Activated CD4-positive, CD25-positive, alpha-beta regulatory T cell (primary cell): Measurements from ENCODE around the gene MKX.
A peak's percentile ranks its signal among the peaks of the same experiment; 100 is the strongest.

ENCODE experiments used
- DNase-seq, 4 experiments: peaks; one replicate each; lab custom pipeline; 2025; lab: John Stamatoyannopoulos, UW

Gene MKX

DNA sequence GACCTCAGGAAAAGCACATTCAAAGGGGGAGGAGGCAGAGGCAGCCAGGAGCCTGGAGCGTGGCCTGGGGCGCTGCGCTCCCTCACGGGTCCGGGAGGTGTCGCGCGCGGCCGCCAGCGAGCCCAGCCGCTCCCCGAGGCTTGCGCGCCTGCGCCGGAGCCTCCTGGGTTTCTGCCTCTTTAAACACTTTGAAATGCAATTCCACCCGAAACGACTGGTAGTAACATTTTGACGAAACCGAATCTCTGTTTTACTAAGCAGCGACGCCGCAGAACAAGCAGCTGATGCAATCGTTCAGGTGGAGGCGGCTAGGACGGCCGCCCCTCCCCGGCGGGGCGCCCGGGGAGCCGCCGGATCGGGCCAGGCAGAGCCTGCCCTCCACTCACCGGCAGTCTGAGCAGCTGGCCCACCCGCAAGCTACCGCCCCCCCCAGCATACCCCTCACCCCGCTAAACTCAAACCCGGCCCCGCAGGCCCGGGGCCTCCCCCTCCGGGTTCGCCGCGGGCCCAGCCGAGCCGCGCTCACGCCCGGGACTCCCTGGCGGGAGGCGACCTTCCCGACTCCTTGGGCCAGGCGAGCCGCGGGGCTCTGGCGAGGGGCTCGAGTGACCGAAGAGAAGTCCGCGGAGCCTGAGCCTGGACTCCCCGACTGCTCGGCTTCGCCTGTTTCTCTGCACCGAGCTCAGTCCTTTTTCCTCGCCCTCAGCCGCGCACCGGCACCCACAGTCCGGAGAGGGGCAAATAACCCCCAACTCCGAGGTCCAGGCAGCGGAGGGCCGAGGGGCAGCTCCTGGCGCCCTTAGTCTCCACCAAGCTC, 3.2 kb downstream of the MKX start:
- peak; percentile 32 to 67 (median 56) for DNase-seq

DNA sequence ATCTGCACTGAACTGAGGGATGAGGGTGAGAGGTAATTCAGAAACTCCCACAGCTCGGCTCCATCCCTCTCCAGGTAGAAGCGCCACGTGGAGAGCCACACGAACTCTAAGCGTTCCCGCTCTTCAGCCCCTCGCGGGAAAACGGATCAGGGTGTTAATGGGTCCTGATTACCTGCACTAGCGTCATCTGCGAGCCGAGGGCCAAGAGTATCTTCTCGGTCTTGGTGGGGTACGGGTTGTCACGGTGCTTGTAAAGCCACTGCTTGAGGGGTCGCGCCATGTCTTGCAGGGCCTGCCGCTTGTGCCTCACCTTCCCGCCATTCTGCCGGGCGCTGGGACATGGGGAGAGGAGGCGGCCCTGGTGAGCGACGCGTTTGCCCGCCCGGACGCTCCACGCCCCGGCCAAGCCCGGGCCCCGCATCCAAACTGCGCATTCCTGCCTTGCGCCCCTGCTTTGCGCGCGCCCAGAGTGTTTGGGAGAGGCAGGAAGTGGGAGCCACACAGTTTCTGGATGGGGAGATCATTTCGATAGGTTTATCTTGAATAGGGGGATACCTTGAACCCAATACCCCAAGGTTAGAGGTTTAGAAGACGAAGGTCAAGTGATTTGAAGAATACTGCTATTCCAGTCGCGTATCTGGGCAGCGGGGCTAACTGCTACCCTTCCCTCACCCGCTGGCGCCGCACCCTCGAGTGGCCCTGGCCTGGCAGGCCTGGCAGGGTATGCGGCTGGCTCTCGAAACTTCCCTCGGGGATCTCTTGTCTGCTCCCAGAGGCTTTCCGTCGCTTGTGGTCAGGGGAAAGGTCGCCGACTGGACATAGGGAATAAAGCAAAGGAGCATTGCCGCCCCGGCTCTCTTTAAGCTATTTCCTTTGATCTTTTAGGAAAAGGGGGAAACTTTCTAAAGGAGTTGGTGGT, 4.2 kb downstream of the MKX start:
- no peak for DNase-seq

DNA sequence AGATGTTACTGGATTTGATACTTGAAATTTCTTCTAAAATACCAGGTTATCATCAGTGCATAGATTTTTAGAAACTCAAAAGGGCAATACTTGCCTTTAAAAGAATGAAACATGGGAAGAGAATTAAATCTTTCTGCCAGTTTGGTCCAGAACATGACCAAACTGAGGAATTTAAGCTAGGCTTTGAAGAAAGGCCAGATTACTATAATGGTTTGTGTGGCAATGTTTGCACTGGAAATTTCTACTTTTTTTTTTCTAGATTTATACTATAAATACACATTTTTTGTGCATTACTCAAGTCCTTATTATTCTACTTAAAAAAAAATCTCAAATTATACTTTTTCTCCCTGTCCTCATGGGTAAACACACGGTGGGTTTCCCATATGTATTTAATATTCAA, 9.2 kb downstream of the MKX start:
- no peak for DNase-seq

DNA sequence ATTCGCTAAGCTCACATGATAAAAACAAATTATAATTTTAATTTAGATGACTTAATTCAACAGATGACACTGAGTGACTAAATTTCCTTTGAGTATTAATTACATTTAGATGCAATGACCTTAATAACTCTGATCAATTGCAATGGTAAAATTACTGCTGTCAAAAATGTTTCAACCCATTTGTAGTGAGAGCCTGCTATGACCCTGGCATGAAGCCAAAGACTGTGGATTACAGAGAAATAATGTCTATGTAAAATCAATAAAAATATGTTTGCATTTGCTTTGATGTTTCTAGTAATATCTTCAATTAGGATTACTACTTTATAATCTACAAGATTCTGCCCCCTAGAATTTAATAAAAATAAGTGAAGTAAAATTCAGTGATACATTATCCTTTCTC, 15.6 kb downstream of the MKX start:
- no peak for DNase-seq

DNA sequence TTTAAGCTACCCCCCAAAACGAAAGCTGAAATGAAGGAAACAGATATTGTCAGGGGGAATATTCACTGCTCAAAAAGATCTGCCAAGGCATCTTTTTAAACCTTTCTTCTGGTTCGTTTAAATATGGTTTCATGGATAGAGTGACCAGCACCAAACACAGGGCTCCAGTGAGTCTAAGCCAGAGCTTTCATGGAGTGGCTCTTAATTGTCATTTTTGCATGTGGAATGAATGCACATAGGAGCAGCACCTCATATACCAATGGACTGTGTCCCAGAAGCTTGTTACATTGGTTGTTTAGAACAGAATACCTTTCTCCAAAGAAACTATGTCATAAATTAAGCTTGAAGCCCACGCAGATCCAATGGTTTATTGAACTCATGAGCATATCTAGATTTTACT, 17.3 kb downstream of the MKX start:
- DNase-seq = no peak

DNA sequence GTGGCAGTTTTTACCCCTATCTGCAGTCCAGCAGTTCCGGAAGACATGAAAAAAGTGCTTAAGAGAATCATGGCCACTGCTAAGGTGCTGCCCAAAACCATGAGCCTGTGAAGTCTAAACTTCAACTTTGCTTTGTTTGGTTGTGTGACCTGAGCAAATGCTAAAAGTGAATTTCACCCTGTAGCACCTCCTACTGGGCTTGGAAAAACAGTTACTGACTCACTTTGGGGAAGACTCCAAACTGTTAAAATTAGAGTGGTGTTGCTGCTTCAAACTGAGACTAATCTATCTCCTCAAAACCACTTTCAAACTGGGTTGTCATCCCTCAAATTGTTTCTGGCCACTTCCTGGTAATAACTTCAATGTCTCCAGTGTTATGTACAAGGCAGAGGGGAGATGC, 21.3 kb downstream of the MKX start:
- no peak for DNase-seq

DNA sequence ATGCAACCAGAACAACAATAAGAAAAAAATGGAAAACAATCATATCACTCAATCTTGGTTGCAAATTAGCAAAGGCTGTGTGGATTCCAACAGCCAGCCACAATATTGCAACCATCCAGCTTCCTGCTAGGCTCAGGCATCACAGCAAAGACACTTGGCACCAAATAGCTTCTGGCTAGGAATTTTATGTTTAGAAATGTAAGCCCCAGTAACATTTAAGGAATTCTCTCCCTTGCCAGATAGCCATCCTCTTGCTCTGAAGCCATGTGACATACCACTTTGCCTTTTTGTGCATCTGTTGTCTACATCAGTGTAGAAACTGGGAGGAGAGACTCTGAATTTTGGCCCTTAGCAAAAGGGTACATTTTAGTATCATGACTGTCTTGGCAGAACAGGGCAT, 22.2 kb downstream of the MKX start:
- DNase-seq = no peak

DNA sequence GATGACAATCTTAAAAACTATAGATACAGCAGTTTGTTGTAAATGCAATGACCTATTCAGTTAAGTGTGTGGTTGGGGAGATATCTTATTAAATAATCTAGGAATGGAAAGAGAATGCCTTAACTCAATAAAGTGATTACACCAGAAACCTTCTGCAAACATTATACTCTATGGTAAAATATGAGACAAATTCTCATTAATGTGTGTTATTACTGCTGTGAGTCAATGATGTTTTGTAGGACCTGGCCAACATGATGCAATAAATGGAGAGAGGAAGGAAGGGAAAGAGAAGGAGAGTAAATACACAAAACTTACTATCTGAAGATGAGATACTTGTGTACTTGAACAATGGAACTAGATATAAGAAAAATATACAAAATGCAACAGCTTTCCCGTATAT, 25.1 kb downstream of the MKX start:
- no peak for DNase-seq

DNA sequence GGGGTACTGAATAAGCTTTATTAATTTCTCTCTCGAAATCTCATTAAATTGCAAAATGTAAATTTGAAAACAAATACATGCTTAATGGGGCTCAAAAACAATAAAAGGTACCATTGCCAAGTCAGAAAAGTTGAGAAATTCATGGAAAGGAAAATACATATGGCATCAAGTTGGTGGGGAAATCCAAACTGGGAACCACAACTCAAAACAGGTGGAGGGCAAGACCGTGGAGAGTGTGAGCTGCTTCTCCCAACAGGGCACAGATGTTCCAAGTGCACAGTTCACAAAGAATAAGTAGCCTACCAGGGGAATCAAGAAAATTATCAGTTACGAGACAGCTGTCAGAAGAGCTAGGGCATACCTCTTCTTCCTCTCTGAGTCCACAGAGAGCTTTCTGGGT, 26.6 kb downstream of the MKX start:
- no peak for DNase-seq

DNA sequence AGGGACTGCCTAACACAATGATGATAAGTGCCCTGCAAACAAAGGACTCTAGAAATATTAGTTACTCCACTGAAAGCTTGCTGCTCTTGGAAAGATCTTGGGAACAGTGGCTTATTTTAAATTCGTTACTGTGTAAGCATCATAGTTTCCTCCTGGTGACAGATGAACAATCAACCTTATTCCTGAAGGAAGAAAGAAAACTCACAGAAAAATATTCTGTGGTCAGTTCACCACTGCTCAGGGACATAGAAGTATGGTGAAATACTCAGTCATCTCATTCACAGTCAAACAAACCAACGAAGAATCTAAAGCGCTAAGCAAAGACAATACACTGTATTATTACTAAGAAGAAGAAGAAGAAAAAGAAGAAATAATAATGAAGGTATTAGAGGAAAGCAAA, 27.8 kb downstream of the MKX start:
- no peak for DNase-seq

DNA sequence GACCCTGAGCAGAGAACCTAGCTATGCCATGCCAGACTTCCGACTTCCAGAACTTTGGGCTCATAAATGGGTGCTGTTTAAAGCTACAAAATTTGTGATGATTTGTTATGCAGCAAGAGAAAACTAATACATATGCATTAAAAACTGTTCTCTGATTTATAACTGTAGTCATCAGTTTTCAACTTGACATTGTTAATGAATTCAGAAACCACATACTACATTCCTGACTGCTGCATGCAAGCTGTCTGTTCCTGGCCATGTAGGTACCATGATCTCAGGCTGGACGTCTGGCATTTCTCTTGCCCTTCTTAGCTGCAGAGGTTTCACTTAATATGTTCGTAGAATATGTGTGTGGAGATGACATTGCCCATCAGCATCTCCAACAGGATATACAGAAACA, 28.4 kb downstream of the MKX start:
- no peak for DNase-seq

DNA sequence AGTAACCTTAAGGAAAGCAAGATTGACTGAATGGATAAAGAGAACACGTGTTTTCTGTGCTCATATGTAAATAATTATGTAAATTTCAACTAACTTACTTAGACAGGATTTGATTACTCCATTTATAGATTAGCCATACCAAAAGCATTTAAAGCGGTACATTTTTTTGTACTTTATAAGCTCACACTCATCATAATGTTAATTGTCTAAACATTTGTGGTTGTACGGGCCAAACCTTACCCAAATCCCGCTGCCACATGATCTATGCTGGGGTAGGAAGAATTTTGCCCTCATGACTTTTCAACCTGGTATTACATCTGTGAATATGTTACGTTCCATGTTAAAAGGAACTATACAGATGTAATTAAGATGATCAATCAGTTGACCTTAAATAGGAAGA, 29.1 kb downstream of the MKX start:
- DNase-seq = no peak

DNA sequence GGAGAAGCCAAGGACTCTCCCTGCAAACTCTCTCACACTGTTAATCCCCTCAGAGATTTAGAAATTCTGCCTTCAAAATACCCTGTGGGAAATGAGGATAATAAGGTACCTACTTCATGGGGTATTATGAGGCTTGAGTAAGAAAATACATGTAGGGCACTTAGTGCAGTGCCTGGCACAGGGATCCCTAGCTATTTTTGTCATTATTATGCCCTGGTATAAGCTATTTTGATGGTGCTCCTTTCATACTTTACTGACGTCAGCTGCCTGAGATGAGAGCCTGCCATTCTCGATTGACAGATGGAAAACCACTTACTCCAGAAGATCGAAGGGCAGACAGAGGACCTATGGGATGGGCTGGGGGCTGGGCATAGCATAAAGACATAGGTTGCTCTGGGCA, 30.1 kb downstream of the MKX start:
- no peak for DNase-seq

DNA sequence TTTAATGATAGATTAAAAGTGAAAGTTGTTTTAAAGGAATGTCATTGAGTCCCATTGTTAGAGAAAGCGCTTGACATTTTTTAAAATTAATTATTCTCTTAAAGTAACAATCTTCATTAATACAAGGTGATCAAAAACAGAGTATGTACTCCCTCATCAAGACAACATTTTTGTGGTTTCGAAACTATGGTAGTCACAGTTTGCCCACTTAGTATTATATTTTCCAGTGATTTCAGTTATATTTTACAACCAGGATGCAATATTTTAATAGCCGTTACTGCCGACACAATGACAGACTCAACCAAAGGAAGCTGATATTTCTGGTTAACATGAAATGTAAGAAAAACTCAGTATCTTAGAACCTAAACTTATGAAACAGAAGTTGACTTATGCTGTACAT, 31.3 kb downstream of the MKX start:
- DNase-seq = no peak

DNA sequence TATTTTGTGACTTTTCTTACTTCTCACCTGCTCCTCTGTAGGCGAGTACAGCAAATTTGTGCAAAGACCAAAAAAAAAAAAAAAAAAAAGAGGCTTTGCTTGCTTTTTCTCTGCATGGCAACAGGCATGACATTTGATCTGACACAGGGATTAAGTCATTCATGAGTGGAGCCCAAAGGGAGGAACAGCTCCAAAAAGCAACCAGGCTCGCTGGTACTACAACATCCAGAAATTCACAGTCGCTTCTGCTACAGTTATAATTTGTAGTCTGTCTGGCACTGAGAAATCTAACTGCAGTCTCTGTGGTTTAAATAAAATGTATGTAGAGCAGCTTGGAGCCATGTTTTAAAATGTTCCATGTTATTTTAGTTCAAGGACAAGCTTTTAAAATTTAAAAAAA, 31.7 kb downstream of the MKX start:
- DNase-seq = no peak

DNA sequence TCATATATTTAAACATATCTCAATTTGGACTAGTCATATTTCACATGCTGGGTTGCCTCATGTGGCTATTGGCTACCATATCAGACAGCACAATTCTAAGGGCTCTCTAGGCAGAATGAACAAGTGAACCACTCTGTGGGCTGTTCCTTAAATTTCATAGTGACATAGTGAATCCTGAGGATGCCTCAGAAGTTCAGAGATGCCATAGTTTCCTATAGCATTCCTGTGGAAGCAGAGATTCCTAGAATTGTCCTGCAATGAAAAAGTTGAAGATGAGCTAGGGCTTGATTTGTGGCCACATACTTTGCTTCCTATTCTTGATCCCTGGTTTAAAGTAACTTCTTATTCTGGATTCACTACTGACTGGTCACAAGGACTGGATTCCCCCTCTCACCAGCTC, 35.6 kb downstream of the MKX start:
- no peak for DNase-seq

DNA sequence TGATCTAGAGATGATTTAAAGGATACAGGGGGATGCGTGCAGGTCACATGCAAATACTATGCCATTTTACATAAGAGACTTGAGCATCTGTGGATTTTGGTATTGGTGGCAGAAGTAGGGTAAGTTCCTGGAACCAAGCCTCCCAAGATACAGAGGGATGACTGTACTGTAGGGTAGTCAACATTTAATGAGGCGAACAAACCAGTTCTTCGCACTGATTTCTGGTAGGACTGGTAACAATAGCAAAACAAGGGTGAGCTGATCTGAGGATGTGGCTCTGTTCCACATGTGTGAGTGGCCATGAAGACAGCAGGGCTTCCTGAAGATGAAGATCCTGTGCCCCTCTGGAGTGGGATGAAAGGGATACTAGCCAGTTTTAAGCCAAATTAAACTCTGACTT, 36.3 kb downstream of the MKX start:
- DNase-seq = no peak

DNA sequence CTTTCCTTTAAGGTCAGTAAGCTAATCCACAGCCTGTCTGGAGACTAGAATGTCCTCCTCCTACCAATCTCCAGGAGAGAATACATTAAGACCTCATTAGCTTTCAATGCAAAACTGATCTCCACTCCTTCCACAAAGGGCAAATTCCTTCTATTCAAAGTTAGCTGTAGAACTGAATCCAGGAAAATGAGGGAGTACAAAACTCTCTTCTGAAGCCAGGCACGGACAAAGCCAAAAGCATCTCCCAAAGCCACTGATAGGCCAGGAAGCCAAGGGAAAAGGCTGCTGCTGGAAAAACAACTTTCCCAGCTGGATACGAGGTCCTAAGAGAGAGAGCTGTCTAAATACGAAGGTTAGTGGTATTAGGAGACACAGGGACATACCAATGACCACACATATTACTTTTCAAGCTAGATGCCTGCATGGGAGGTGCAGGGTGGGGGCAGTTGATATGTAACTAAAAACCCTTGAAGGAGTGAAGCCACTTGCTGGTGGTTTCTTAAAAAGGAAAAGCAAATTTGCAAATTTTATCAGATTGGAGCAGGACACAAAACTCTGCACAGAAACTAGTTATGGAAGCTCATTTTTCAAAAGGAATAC, 43.6 kb downstream of the MKX start:
- no peak for DNase-seq

DNA sequence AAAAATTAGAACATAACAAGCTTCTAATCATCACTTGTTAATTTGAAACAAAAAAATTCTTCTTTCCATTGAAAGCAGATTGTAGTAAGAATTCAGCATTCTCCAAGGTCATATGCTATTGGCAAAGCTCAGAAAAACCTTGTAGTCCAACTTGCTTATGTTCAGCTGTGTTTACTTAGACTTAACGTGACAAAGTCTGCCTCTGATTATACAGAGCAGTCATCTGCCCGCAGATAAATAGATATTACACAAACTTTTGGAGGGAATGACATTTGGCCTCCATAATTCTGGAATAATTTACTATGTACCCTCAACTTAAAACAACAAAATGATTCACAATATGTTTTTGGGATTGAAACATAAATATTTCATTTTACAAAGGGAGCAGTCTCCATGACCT, 45.8 kb downstream of the MKX start:
- no peak for DNase-seq

DNA sequence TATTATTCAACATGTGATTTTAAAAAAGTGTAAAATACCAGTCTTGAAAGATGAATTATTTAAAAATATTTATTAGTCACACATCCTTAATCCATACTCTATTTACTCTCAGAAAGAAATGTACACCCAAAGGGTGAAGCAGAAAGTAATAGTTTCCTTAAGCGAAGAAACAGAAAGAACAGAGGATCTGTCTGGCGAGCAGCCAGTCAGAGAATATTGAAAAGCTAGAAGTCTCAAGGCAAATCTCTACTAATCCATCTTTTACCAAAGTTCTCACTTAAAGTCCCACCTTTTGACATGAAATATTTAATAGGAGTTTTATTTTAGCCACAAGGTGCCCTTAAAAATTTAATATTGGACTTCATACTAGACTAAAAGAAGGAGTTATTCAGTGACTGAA, 46.7 kb downstream of the MKX start:
- DNase-seq = no peak

DNA sequence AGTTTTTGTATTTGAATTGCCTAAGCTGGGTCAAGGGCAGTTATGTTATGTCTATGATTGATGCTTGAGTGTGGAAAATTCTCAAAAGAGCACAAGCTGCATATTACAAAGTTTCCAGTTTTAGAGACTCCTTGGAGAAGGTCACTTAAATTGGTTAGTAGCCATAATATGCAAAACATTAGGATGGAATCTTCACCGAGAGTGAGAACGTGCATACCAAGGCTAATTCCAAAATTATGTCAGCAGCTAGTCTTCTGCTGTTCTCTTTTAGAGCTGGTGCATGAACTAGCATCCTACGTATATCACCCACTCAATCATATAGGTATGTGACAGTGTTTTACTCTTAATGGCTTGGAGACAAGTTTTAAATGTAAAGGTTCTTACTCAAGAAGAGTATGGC, 49.2 kb downstream of the MKX start:
- no peak for DNase-seq

DNA sequence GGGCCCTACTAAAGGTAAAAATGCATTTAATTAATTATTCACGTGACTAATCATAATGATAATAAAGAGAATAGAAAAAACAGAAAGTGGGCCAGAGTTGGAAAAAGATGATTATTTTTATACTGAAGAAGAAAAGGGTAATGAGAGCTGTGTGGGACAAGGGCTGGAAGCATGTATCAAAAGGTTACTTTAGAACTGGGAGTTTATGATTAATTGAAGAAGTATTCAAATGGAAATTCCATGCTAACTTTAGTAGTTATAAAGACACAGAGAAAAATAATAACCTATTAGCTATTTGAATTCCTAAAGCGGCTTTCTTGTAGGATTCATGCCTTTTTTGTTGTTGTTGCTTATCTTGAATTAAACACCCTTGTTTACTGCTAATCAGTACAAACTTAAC, 49.9 kb downstream of the MKX start:
- DNase-seq = no peak

DNA sequence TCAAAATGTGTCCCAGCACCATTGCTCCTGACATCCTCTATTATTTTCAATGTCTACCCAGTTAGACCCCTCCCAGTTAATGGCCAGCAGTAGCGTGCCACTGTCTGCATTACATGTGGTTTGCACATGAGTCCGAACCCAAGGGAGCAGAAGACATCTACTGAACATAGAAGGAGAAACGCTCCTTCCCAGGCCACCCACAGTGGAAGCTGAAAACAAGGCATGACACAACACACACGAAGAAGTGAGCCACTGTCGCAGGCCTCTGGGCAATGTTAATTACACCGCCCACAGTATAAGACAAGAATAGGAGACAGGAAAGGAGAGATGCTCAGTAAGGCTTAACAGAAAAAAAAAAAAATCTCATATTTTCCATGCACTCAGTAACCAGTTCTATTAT, 50.5 kb downstream of the MKX start:
- no peak for DNase-seq
